Liver (tissue), 9 donors: ENCODE results near the gene TMPRSS6. TPM values are rescaled to one million over a fixed set of nuclear protein-coding genes. Genes with fewer than 3 reads are reported as not detected.
"Not testable (repeated sequence)": the region's sequence is repeated elsewhere in the genome, so short reads cannot be mapped to it uniquely, and the experiment has no call there.

ENCODE experiments used
- DNase-seq: peaks from one replicate; pipeline ENCODE4 v3.0.0-alpha.2; 2017; ENCODE audit warnings: low spot score
- H3K27ac ChIP-seq, 2 donors: one replicate each; pipeline ENCODE4 v1.7.0; 2013; ENCODE audit warnings: inconsistent platforms in 2 of 2, low read length in 2 of 2, control low read depth in 1 of 2, low read depth in 1 of 2, mild to moderate bottlenecking in 1 of 2
- H3K27me3 ChIP-seq, 4 donors: one replicate each; pipeline versions ENCODE4 v1.6.1 to v1.7.0; 2013; ENCODE audit warnings: low read length in 3 of 4, inconsistent platforms in 1 of 4, mild to moderate bottlenecking in 1 of 4, moderate library complexity in 1 of 4; ENCODE audit not compliant: control insufficient read depth in 4 of 4, insufficient read depth in 4 of 4
- H3K36me3 ChIP-seq, 4 donors: one replicate each; pipeline versions ENCODE4 v1.6.1 to v1.7.0; 2013; ENCODE audit warnings: low read length in 3 of 4, mild to moderate bottlenecking in 3 of 4, low read depth in 1 of 4, moderate library complexity in 1 of 4; ENCODE audit not compliant: control insufficient read depth in 4 of 4, insufficient read depth in 3 of 4
- H3K4me1 ChIP-seq, 4 donors: one replicate each; pipeline versions ENCODE4 v1.6.1 to v1.7.0; 2013; ENCODE audit warnings: low read length in 3 of 4, mild to moderate bottlenecking in 3 of 4, moderate library complexity in 1 of 4; ENCODE audit not compliant: control insufficient read depth in 4 of 4, insufficient read depth in 4 of 4
- H3K4me3 ChIP-seq, 3 donors: one replicate each; pipeline versions ENCODE4 v1.6.1 to v1.7.0; 2013; ENCODE audit warnings: low read length in 3 of 3, control low read depth in 1 of 3, low read depth in 1 of 3, mild to moderate bottlenecking in 1 of 3
- H3K9ac ChIP-seq, 2 donors: one replicate each; pipeline ENCODE4 v1.7.0; 2013; ENCODE audit warnings: low read length in 2 of 2, mild to moderate bottlenecking in 2 of 2, moderate library complexity in 2 of 2, control low read depth in 1 of 2, low read depth in 1 of 2
- H3K9me3 ChIP-seq, 4 donors: one replicate each; pipeline versions ENCODE4 v1.6.1 to v1.7.0; 2013; ENCODE audit warnings: low read length in 3 of 4; ENCODE audit not compliant: control insufficient read depth in 4 of 4
- EGR1 ChIP-seq, 2 donors: IDR thresholded peaks; 2 replicates each; pipeline ENCODE4 v1.6.1; 2016 to 2018; ENCODE audit warnings: antibody characterized with exemption in 2 of 2, low read depth in 2 of 2
- FOXA1 ChIP-seq: IDR thresholded peaks from 2 replicates; pipeline ENCODE4 v1.6.1; 2016; ENCODE audit warnings: antibody characterized with exemption
- FOXA2 ChIP-seq: IDR thresholded peaks from 2 replicates; pipeline ENCODE4 v1.6.1; 2016; ENCODE audit warnings: antibody characterized with exemption
- GABPA ChIP-seq, 2 donors: IDR thresholded peaks in 1 of 2; conservative IDR thresholded peaks in 1 of 2; 2 replicates each; pipeline ENCODE4 v1.6.1; 2016; ENCODE audit warnings: antibody characterized with exemption in 2 of 2, mild to moderate bottlenecking in 1 of 2, moderate library complexity in 1 of 2
- HNF4A ChIP-seq, 2 donors: conservative IDR thresholded peaks; 2 replicates each; pipeline ENCODE4 v1.6.1; 2016; ENCODE audit warnings: antibody characterized with exemption in 2 of 2, mild to moderate bottlenecking in 2 of 2
- HNF4G ChIP-seq: IDR thresholded peaks from 2 replicates; pipeline ENCODE4 v1.6.1; 2016; ENCODE audit warnings: antibody characterized with exemption
- JUND ChIP-seq, 2 donors: IDR thresholded peaks; 2 replicates each; pipeline ENCODE4 v1.6.1; 2016; ENCODE audit warnings: antibody characterized with exemption in 2 of 2
- MAX ChIP-seq: IDR thresholded peaks from 2 replicates; pipeline ENCODE4 v1.6.1; 2016; ENCODE audit warnings: antibody characterized with exemption
- NR2F2 ChIP-seq: IDR thresholded peaks from 2 replicates; pipeline ENCODE4 v1.6.1; 2016; ENCODE audit warnings: antibody characterized with exemption
- RAD21 ChIP-seq, 2 donors: IDR thresholded peaks; 2 replicates each; pipeline ENCODE4 v1.6.1; 2016; ENCODE audit warnings: antibody characterized with exemption in 2 of 2, mild to moderate bottlenecking in 2 of 2
- RXRA ChIP-seq, 2 donors: IDR thresholded peaks; 2 replicates each; pipeline ENCODE4 v1.6.1; 2017 to 2018; ENCODE audit warnings: antibody characterized with exemption in 2 of 2, mild to moderate bottlenecking in 1 of 2
- SP1 ChIP-seq: IDR thresholded peaks from 2 replicates; pipeline ENCODE4 v1.6.1; 2018; ENCODE audit warnings: antibody characterized with exemption, mild to moderate bottlenecking
- TAF1 ChIP-seq: conservative IDR thresholded peaks from 2 replicates; pipeline ENCODE4 v1.6.1; 2016; ENCODE audit warnings: antibody characterized with exemption, mild to moderate bottlenecking
- WGBS: extraction: QIAGEN DNeasy Blood & Tissue Kit; methylation state at CpG from one replicate; pipeline ENCODE4 v1.1.7; 2013; 5-methylcytosine and 5-hydroxymethylcytosine counted together
- polyA plus RNA-seq, 2 donors: library from polyadenylated mRNA; stranded (reverse) in 1 of 2; unstranded in 1 of 2; fragments of 200-250 nt in 1 of 2; fragments of >200 nt in 1 of 2; fragmentation: Nextera tagmentation in 1 of 2; extraction: Ambion mirVana in 1 of 2; gene quantifications; one replicate each; pipeline versions ENCODE4 v1.2.1 to v1.2.3, GENCODE V29; 2013 to 2015
- total RNA-seq, 2 donors: library from RNA; depleted of rRNA; stranded (reverse); fragments of >200 nt; gene quantifications; one replicate each; pipeline ENCODE4 v1.2.3, GENCODE V29; 2014
- TF ChIP-seq, protein P1 (sequence below): IDR thresholded peaks from 2 replicates; pipeline ENCODE4 v1.6.1; 2016; ENCODE audit warnings: antibody characterized with exemption, mild to moderate bottlenecking
- TF ChIP-seq, protein P2 (sequence below): fragments of 150-350 bp; IDR thresholded peaks from 2 replicates; pipeline ENCODE4 v1.5.1; 2017; ENCODE audit warnings: improper control_type of control experiment, low read depth, low read length; ENCODE audit not compliant: missing input control
- donor health status: healthy.
- donor health status: healthy.
- donor health status: healthy.
- donor health status: healthy.
- donor health status: healthy.

Gene TMPRSS6
- total and polyA plus RNA-seq, 4 donors = 12.6 to 47.1 (median 39.9) TPM

- peaks cover 3 to 51% (median 23%) of the 10 kb centered on the region in 4 donors for H3K36me3 ChIP-seq
- H3K4me1 ChIP-seq = no peaks in the 10 kb centered on the region
- no peak overlapping the region for H3K4me3 ChIP-seq
- 96% methylated on average over 8 of the region's 8 CpGs for WGBS
- no peak for TF ChIP-seq JUND (IDR thresholded peaks at IDR 0.05)
- no peak for TF ChIP-seq GABPA (IDR thresholded peaks at IDR 0.05 in 1 of 2, conservative IDR thresholded peaks at IDR 0.05 in 1 of 2)
- no peak for TF ChIP-seq HNF4G
- no peak for TF ChIP-seq HNF4A (conservative IDR thresholded peaks at IDR 0.05)
- TF ChIP-seq FOXA1 = no peak
- TF ChIP-seq NR2F2 = no peak
- TF ChIP-seq, protein P1, sequence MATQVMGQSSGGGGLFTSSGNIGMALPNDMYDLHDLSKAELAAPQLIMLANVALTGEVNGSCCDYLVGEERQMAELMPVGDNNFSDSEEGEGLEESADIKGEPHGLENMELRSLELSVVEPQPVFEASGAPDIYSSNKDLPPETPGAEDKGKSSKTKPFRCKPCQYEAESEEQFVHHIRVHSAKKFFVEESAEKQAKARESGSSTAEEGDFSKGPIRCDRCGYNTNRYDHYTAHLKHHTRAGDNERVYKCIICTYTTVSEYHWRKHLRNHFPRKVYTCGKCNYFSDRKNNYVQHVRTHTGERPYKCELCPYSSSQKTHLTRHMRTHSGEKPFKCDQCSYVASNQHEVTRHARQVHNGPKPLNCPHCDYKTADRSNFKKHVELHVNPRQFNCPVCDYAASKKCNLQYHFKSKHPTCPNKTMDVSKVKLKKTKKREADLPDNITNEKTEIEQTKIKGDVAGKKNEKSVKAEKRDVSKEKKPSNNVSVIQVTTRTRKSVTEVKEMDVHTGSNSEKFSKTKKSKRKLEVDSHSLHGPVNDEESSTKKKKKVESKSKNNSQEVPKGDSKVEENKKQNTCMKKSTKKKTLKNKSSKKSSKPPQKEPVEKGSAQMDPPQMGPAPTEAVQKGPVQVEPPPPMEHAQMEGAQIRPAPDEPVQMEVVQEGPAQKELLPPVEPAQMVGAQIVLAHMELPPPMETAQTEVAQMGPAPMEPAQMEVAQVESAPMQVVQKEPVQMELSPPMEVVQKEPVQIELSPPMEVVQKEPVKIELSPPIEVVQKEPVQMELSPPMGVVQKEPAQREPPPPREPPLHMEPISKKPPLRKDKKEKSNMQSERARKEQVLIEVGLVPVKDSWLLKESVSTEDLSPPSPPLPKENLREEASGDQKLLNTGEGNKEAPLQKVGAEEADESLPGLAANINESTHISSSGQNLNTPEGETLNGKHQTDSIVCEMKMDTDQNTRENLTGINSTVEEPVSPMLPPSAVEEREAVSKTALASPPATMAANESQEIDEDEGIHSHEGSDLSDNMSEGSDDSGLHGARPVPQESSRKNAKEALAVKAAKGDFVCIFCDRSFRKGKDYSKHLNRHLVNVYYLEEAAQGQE = no peak
- TF ChIP-seq RXRA (IDR thresholded peaks at IDR 0.05) = no peak
- no peak for TF ChIP-seq EGR1 (IDR thresholded peaks at IDR 0.05; ENCODE audit: low read depth in 2 of 2)
- no peak for TF ChIP-seq SP1
- no peak for TF ChIP-seq TAF1
- TF ChIP-seq RAD21 (IDR thresholded peaks at IDR 0.05) = no peak
- TF ChIP-seq, protein P2, sequence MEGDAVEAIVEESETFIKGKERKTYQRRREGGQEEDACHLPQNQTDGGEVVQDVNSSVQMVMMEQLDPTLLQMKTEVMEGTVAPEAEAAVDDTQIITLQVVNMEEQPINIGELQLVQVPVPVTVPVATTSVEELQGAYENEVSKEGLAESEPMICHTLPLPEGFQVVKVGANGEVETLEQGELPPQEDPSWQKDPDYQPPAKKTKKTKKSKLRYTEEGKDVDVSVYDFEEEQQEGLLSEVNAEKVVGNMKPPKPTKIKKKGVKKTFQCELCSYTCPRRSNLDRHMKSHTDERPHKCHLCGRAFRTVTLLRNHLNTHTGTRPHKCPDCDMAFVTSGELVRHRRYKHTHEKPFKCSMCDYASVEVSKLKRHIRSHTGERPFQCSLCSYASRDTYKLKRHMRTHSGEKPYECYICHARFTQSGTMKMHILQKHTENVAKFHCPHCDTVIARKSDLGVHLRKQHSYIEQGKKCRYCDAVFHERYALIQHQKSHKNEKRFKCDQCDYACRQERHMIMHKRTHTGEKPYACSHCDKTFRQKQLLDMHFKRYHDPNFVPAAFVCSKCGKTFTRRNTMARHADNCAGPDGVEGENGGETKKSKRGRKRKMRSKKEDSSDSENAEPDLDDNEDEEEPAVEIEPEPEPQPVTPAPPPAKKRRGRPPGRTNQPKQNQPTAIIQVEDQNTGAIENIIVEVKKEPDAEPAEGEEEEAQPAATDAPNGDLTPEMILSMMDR = no peak
- no peaks in the 10 kb centered on the region for H3K9me3 ChIP-seq
- H3K27ac ChIP-seq = no peak overlapping the region
- H3K9ac ChIP-seq = no peak overlapping the region
- no peaks in the 10 kb centered on the region for H3K27me3 ChIP-seq
- no peak for DNase-seq
These were observed 36.8 kb downstream of the TMPRSS6 start for GRCh38 chr22:37072673-37073072.

DNA sequence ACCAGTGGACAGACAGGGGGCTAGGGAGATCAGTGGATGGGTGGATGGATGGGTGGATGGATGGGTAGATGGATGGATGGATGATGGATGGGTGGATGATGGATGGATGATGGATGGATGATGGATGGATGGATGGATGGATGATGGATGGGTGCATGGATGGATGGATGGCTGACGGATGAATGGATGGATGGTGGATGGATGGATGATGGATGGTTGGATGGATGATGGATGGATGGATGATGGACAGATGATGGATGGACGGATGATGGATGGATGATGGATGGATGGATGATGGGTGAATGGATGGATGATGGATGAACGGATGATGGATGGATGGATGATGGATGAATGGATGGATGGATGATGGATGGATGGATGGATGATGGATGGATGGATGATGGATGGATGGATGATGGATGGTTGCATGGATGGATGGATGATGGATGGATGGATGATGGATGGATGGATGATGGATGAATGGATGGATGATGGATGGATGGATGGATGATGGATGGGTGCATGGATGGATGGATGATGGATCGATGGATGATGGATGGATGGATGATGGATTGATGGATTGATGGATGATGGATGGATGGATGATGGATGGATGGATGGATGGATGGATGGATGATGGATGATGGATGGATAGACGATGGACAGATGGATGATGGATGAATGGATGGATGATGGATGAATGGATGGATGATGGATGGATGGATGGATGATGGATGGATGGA lies 37.5 kb downstream of the TMPRSS6 start:
- not testable (repeated sequence) for H3K4me3 ChIP-seq, H3K9me3 ChIP-seq, H3K4me1 ChIP-seq, H3K27ac ChIP-seq, H3K27me3 ChIP-seq, H3K9ac ChIP-seq, DNase-seq
- H3K36me3 ChIP-seq = peaks cover 3 to 54% (median 25%) of the 10 kb centered on the region in 4 donors
- 96% methylated on average over 5 of the region's 5 CpGs for WGBS

DNA sequence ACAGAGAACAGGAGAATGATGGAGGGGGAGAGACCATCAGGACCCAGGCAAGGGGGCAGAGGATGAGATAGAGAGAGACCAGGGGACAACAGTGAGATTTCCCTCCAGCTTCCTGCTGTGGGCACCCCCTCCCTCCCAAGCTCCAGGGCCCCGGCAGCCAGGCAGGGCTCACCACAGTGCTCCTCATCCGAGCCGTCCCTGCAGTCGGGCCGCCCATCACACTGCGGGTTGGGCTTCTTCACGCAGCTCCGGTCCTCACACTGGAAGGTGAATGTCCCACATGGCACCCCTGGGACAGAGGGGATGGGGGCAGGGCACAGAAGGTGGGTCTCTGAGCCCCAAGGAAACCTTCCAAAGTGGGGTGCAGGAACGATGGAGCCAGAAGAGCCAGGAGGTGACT lies 38.8 kb downstream of the TMPRSS6 start:
- Histone ChIP-seq H3K4me1 (no peaks in the 10 kb centered on the region), H3K27me3 (no peaks in the 10 kb centered on the region), H3K9me3 (no peaks in the 10 kb centered on the region), H3K9ac (no peak overlapping the region), H3K36me3 (peaks cover 3 to 65% (median 26%) of the 10 kb centered on the region in 4 donors), H3K4me3 (no peak overlapping the region), H3K27ac (no peak overlapping the region)
- 80% methylated on average over 9 of the region's 9 CpGs for WGBS
- DNase-seq = no peak
- no peak for TF ChIP-seq JUND (IDR thresholded peaks at IDR 0.05)
- TF ChIP-seq FOXA2 = no peak
- no peak for TF ChIP-seq HNF4G
- no peak for TF ChIP-seq RAD21 (IDR thresholded peaks at IDR 0.05)
- TF ChIP-seq MAX = no peak
